ENCODE results near the gene CEBPG. TPM values are rescaled to one million over a fixed set of nuclear protein-coding genes. Genes with fewer than 3 reads are reported as not detected.

CEBPG gene
- total RNA-seq, 2 experiments from 2014 or later = 15.5 TPM

GRCh38 chr19:33402421-33403220 is 29.1 kb downstream of the CEBPG start:
- no peak for ATAC-seq (ENCODE audit: poor library complexity)
- H3K36me3 ChIP-seq (ENCODE audit: insufficient read depth, low read length) = no peaks in the 10 kb centered on the region
- no peaks in the 10 kb centered on the region for H3K27me3 Mint-ChIP-seq
- H3K9me3 Mint-ChIP-seq = no peaks in the 10 kb centered on the region
- no peaks in the 10 kb centered on the region for H3K4me1 ChIP-seq (ENCODE audit: insufficient read depth, low read length)
- no peaks in the 10 kb centered on the region for H3K36me3 Mint-ChIP-seq (ENCODE audit: low read depth)
- no peaks in the 10 kb centered on the region for H3K27me3 ChIP-seq (ENCODE audit: control insufficient read depth in 1 of 2, insufficient read depth in 2 of 2, low read length in 2 of 2)
- H3K4me3 Mint-ChIP-seq = no peak overlapping the region
- H3K4me3 ChIP-seq (ENCODE audit: low read length) = no peak overlapping the region
- H3K27ac ChIP-seq (ENCODE audit: low read depth in 1 of 2, low read length in 2 of 2) = no peak overlapping the region
- CTCF ChIA-PET = no interaction called here
- no peak for TF ChIP-seq CTCF (IDR thresholded peaks at IDR 0.05)
- H3K27ac Mint-ChIP-seq = no peak overlapping the region
- no peak for DNase-seq
- H3K9me3 ChIP-seq (ENCODE audit: control insufficient read depth in 1 of 2, insufficient read depth in 1 of 2, low read length in 2 of 2) = no peaks in the 10 kb centered on the region
- POLR2A ChIA-PET = no interaction called here
- H3K4me1 Mint-ChIP-seq (ENCODE audit: low read depth) = no peaks in the 10 kb centered on the region
- intact Hi-C loops (cut with DNase I, micrococcal nuclease) = no loop called here

GRCh38 chr19:33403221-33403972 is 29.9 kb downstream of the CEBPG start:
- no peaks in the 10 kb centered on the region for H3K9me3 ChIP-seq (ENCODE audit: control insufficient read depth in 1 of 2, insufficient read depth in 1 of 2, low read length in 2 of 2)
- Mint-ChIP-seq H3K36me3 (ENCODE audit: low read depth) (no peaks in the 10 kb centered on the region), H3K4me1 (ENCODE audit: low read depth) (no peaks in the 10 kb centered on the region), H3K9me3 (no peaks in the 10 kb centered on the region), H3K27me3 (no peaks in the 10 kb centered on the region), H3K4me3 (no peak overlapping the region), H3K27ac (no peak overlapping the region)
- H3K4me1 ChIP-seq (ENCODE audit: insufficient read depth, low read length) = no peaks in the 10 kb centered on the region
- POLR2A ChIA-PET = no interaction called here
- H3K27me3 ChIP-seq (ENCODE audit: control insufficient read depth in 1 of 2, insufficient read depth in 2 of 2, low read length in 2 of 2) = no peaks in the 10 kb centered on the region
- no peak overlapping the region for H3K27ac ChIP-seq (ENCODE audit: low read depth in 1 of 2, low read length in 2 of 2)
- no peaks in the 10 kb centered on the region for H3K36me3 ChIP-seq (ENCODE audit: insufficient read depth, low read length)
- DNase-seq (no peak), ATAC-seq (ENCODE audit: poor library complexity) (no peak)
- H3K4me3 ChIP-seq (ENCODE audit: low read length) = no peak overlapping the region
- intact Hi-C loops (cut with DNase I, micrococcal nuclease) = no loop called here
- TF ChIP-seq CTCF (IDR thresholded peaks at IDR 0.05) = no peak
- CTCF ChIA-PET = interaction anchor here (1.9 kb wide), 1 partner anchor 168 kb away, joined by 5 read pairs; no protein-coding TSS in a partner anchor

- Histone ChIP-seq H3K4me3 (ENCODE audit: low read length) (no peak overlapping the region), H3K36me3 (ENCODE audit: insufficient read depth, low read length) (no peaks in the 10 kb centered on the region), H3K9me3 (ENCODE audit: control insufficient read depth in 1 of 2, insufficient read depth in 1 of 2, low read length in 2 of 2) (no peaks in the 10 kb centered on the region), H3K4me1 (ENCODE audit: insufficient read depth, low read length) (no peaks in the 10 kb centered on the region), H3K27me3 (ENCODE audit: control insufficient read depth in 1 of 2, insufficient read depth in 2 of 2, low read length in 2 of 2) (no peaks in the 10 kb centered on the region), H3K27ac (ENCODE audit: low read depth in 1 of 2, low read length in 2 of 2) (no peak overlapping the region)
- Mint-ChIP-seq H3K4me1 (ENCODE audit: low read depth) (no peaks in the 10 kb centered on the region), H3K4me3 (no peak overlapping the region), H3K27me3 (no peaks in the 10 kb centered on the region), H3K36me3 (ENCODE audit: low read depth) (no peaks in the 10 kb centered on the region), H3K9me3 (no peaks in the 10 kb centered on the region), H3K27ac (no peak overlapping the region)
- POLR2A ChIA-PET = no interaction called here
- intact Hi-C loops (cut with DNase I, micrococcal nuclease) = no loop called here
- ATAC-seq (ENCODE audit: poor library complexity) = no peak
- no peak for DNase-seq
- CTCF ChIA-PET = interaction anchor here (1.9 kb wide), 1 partner anchor 169 kb away, joined by 5 read pairs; no protein-coding TSS in a partner anchor
- no peak for TF ChIP-seq CTCF (IDR thresholded peaks at IDR 0.05)
Observed at GRCh38 chr19:33403973-33404304, 30.4 kb downstream of the CEBPG start.

Data from CD4-positive, alpha-beta T cell (primary cell).